GM21619 (cell line): ENCODE results near the gene SLC26A1.

Experiments used
- ATAC-seq: cut with Tn5 transposase; IDR thresholded peaks from one replicate; pipeline ENCODE4 v1.9.1; 2021; ENCODE audit not compliant: unreplicated experiment

Gene SLC26A1

GRCh38 chr4:966266-967112 lies 26.7 kb downstream of the SLC26A1 start:
- no peak for ATAC-seq

DNA sequence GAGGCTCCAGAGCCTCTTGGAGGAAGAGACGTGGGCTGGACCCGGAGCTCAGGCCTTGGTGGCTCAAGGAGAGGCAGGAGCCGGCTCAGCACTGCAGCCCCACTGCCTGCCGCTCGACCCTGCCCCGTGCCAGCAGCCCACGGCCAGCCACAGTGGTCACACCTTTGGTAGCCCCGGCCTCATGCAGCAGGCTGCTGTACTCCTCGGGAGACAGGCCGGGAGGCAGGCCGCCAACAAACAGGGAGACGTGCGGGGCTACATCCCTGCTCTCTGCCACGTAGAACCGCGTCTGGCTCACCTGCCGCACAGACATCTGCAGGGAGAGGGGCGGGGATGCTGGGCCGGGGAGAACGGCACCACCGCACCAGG lies 27.5 kb downstream of the SLC26A1 start:
- ATAC-seq, result no peak

DNA sequence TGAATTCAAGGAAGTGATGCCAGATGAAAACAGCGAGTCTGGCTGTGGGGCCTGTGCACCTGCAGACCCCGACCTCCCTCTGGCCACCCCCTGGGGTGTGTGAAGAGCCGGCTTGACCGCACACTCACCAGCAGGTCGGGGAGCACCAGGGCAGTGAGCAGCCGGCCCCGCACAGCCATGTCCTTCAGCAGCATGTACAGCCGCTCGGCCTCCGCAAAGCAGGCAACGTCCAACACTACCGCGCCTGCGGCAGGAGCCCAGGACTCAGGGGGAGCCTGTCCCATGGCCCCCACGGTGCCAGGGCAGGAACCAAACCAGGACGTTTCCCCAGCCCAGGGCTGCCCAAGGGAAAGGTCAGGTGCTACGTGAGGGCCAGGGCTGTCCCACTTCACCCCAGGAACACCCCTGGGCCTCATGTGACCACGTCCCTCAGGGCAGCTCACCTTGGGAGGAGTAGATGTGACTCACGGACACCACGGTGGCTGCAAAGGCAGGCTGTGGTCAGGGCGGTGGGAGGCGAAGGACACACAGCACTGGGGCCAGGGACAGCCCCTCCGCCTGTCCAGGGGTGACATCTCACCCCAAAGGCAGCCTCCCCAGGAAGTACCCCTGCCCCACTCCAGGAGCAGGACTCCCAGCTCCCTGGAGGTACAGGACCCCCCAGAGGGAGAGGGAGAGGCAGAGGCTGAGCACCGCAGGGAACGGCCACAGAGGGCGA lies 28.0 kb downstream of the SLC26A1 start:
- no peak for ATAC-seq

DNA sequence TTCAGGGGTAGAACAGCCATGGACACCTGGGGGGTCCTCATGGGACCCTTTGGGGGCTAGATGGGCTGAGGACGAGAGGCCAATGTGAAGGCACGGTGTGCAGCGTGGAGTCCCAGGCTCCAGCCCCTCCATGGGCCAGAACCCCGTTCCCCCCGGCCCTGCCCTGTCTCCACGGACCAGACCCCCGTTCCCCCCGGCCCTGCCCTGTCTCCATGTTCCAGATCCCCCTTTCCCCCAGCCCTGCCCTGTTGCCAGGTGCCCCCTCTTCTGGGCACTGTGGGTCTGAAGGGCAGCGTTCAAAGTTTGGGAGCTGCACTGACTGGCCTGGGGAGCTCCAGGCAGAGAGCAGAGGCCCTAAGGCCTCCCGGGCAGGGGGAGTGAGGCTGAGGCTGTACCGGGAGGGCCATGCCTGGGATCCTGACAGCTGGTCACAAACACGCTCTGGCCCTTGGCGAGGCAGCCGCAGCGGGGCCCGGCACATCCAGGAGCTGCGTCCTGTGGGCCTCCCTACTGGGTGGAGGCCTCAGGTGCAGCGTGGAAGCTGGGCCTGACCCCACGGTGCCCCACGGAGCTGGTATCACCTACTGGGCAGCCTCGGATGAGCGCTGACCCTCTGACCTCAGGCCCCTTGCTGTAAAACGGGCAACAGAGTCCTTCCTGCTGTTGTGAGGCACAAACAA lies 28.7 kb downstream of the SLC26A1 start:
- ATAC-seq, result no peak

- ATAC-seq, result no peak
Measured at GRCh38 chr4:963276-964225, 29.7 kb downstream of the SLC26A1 start.

DNA sequence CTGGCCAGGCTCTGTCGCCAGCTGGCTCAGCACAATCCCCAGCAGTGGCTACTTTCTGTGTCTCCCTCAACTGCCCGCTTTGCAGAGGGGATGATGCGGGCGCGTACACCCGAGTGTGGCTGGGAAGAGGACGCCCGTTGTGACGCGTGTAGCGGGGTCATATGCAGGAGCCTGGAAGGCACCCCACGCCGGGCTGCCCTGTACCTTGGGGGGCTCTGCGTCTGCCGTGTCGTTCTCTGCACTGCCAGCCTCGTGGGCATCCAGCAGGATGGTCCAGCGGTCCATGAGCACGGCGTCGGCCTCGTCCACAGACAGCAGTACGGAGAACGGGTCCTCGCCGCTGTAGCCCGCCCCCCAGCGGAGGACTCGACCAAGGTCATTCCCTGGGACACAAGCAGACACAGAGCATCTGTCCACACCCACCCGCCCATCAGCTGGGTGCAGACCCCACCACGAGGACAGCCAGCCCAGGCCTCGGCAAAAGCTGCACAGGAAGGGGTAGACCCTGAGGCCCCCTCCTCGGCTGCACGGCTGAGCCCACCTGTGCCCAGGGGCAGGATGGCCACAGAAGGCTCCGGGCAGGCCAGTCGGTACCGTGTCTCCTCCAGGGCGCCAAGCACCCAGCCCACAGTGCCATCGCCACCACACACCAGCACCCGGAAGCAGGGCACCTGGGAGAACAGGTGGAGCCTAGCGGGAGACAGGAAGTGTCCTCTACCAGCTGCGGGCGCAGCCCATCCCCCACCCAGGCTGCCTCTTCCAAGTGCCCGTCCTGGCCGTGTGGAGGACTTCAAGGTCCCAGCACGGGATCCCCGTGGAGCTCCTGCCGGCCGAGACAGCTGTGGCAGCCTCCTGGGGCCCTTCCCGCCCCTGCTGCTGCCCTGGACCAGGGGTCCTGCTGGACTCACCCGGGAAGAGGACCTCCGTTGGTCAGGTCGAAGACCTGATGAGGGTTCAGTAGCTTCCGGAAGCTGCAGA lies 30.7 kb downstream of the SLC26A1 start:
- ATAC-seq, result no peak

DNA sequence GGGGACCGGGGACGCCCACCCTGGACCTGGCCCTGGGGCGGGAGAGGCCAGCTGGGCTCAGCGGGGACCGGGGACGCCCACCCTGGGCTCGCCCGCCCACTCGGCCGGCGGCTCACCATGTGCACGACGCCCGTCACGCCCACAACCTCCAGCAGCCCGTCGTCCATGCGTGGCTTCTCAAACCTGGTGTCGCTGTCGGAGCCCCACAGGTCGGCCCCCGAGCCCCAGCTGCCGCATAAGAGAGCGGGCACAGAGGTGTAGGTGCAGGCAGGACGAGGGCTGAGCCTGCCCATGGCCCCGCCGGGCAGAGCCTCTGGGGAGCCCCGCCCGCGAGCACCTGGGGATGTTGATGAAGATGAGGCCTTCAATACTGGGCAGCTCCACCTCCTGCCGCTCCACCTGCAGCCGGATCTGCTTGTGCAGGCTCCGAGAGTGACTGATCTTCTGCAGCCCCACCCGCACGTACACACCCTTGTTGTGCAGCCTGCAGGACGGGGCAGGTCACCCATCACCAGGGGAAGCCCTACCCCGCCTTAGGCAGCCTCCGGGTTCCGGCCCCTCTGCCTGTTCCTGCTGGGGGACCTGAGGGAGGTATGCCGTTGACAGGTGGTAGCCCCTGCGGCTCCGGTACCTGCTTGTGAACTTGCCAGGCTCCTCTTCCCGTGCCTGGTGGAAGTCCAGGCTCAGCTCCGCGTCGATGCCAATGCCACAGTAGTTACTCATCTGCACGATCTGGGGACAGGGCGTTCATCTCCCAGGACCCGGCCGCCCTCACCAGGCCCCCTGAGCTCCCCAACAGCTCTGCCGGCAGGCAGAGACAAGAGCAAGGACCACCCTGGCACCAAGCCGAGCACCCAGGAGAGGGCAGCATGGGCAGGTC lies 31.6 kb downstream of the SLC26A1 start:
- ATAC-seq, result no peak

GRCh38 chr4:960636-961350 lies 32.4 kb downstream of the SLC26A1 start:
- ATAC-seq, result no peak

DNA sequence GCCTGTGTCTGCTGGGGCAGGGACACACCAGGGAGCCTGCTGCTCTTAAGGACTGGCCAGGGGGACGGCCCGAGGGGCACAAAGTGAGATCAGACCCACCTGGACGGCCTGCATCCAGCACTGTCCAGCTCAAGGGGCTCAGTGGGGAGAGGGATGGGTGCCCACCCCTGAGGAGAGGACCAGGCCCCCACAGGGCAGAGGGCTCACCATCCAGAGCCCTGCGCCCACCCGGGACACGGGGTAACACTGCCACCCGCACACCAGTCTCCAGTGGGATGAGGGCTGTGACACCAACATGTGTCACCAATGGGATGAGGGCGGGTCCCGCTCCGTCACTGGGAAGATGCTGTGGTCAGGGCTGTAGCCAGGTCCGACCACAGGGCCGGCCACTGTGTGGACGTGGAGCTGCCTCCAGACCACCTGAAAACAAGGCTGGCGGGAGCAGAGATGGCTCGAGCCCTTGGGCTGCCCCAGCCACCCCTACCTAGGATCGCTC lies 33.0 kb downstream of the SLC26A1 start:
- ATAC-seq, result no peak

DNA sequence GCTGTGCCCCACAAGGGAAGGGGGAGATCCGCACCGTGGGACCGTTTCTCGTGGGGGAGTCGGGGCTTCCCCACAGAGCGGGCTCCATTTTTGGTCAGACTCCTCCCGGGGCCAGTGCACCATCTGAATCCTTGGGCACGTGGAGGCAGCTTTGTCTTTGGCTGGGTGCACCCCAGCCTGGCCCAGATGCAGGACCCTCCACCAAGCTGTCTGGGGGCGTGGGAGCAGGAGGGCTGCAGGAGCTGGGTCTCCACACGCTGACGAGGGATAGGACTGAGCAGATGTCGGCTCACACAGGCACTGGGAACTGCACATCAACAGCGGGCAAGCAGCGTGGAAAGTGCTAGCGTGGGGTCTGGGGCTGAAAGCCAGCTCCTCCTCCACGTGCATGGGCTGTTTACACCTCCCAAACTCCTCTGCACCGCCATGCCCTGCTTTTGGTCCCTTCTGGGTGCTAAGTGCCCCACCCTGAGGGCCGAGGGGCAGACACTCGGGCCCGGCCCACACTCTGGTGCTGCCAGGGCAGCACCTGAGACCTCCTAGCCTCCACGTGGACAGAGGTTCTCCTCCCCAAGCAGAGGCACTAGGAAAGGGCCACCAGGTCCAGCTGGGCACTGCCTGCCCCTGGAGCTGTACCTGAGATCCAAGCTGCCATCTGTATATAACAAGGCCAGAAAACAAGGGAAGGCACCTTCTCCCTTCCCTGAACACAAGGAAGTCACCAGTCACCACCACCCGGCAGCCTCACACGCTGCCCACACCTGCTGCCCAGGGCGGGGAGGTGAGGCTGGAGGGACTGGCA lies 33.7 kb downstream of the SLC26A1 start:
- ATAC-seq, result no peak

DNA sequence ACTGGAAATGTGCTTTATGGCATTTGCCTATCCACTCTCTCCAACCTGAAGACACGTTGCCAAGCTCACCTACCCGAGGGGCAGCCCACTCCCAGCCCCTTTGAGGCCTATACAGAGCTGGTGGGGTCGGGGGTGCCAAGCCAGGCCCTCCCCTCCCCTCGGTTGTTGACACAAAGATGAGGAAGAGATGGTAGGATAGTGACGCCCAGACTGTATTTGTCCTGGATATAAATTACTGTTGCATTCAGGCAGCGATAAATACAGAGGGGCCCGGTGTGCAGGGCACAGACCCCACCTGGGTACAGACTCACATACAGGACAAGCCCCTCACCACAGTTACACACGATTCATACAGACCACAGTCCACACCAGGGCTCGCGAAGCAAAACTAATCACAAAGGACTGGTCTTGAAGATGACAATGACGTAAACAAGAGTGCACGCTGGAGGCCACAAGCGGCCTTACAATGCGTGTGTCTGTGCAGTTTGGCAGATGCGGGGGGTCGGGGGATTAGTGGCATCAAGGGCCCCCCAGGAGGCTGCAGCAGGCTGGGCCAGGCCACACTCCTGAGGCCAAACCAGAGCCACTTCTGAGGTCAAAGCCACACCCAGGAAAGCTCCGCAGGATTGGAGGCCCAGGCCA lies 34.4 kb downstream of the SLC26A1 start:
- no peak for ATAC-seq

DNA sequence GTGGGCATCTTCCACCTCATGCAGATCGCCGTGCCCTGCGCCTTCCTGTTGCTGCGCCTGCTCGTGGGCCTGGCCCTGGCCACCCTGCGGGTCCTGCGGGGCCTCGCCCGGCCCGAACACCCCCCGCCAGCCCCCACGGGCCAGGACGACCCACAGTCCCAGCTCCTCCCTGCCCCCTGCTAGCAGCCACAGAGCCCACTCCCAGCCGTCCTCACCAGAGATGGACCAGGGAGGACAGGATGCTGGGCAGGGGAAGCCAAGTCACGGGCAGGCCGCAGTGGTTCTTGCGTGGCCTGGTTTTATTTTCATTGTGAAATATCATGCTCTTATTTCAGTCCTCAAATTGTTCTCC lies 34.9 kb downstream of the SLC26A1 start:
- no peak for ATAC-seq

DNA sequence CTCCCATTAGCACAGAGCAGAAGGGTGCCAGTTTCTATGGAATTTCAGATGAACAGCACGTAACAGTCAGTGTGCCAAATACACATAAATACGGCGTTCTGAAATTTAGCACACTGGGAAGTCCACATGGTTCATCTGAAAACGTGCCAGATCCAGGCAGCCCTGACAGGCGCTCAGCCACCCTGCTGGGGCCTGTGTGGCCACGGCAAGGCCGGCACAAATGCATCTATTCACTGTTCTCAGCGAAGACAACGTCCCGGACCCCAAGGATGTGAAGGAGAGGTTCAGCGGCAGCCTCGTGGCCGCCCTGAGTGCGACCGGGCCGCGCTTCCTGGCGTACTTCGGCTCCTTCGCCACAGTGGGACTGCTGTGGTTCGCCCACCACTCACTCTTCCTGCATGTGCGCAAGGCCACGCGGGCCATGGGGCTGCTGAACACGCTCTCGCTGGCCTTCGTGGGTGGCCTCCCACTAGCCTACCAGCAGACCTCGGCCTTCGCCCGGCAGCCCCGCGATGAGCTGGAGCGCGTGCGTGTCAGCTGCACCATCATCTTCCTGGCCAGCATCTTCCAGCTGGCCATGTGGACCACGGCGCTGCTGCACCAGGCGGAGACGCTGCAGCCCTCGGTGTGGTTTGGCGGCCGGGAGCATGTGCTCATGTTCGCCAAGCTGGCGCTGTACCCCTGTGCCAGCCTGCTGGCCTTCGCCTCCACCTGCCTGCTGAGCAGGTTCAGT lies 35.5 kb downstream of the SLC26A1 start:
- no peak for ATAC-seq

GRCh38 chr4:957231-957580 lies 36.0 kb downstream of the SLC26A1 start:
- ATAC-seq, result no peak

GRCh38 chr4:956531-957230 lies 36.5 kb downstream of the SLC26A1 start:
- no peak for ATAC-seq
